ENCODE data around the gene ARHGAP44. TPM values are rescaled to one million over a fixed set of nuclear protein-coding genes. Genes with fewer than 3 reads are reported as not detected.

Gene ARHGAP44
- total RNA-seq, 1 donor from 2014 or later, result 8.7 TPM

- Histone ChIP-seq H3K9me3 (ENCODE audit: low read depth) (no peaks in the 10 kb centered on the region), H3K4me2 (no peak overlapping the region), H4K20me1 (ENCODE audit: low read depth) (no peaks in the 10 kb centered on the region), H3K4me1 (no peaks in the 10 kb centered on the region), H3K9ac (no peak overlapping the region), H3K79me2 (ENCODE audit: low read depth) (no peaks in the 10 kb centered on the region), H3K4me3 (no peak overlapping the region), H3F3A (ENCODE audit: low read depth) (no peaks in the 10 kb centered on the region), H3K36me3 (no peaks in the 10 kb centered on the region), H3K27ac (no peak overlapping the region), H3K27me3 (no peaks in the 10 kb centered on the region), H2AFZ (replicated peaks) (no peak overlapping the region)
- TF ChIP-seq CTCF (IDR thresholded peaks at IDR 0.05) (no peak), EZH2phosphoT487 (IDR thresholded peaks at IDR 0.05) (no peak), EZH2 (IDR thresholded peaks at IDR 0.05) (no peak)
- Mint-ChIP-seq H3K27me3 (ENCODE audit: insufficient read depth, low read depth) (peaks cover 3% of the 10 kb centered on the region), H3K27ac (no peak overlapping the region), H3K36me3 (peaks cover 21% of the 10 kb centered on the region), H3K4me3 (no peak overlapping the region), H3K9me3 (peaks cover 6% of the 10 kb centered on the region), H3K4me1 (no peaks in the 10 kb centered on the region)
- DNase-seq (ENCODE audit: low spot score), result no peak
These were observed 172.4 kb downstream of the ARHGAP44 start for GRCh38 chr17:12961655-12962054.

- peaks cover 3% of the 10 kb centered on the region for H3K27me3 Mint-ChIP-seq (ENCODE audit: insufficient read depth, low read depth)
- H3K27ac ChIP-seq, result no peak overlapping the region
- no peaks in the 10 kb centered on the region for H3K79me2 ChIP-seq (ENCODE audit: low read depth)
- H3K4me3 Mint-ChIP-seq, result no peak overlapping the region
- no peak overlapping the region for H3K4me3 ChIP-seq
- no peak overlapping the region for H3K27ac Mint-ChIP-seq
- no peaks in the 10 kb centered on the region for H3K36me3 ChIP-seq
- no peaks in the 10 kb centered on the region for H3K4me1 Mint-ChIP-seq
- no peak overlapping the region for H3K4me2 ChIP-seq
- H3K9me3 Mint-ChIP-seq, result no peaks in the 10 kb centered on the region
- H4K20me1 ChIP-seq (ENCODE audit: low read depth), result no peaks in the 10 kb centered on the region
- H3K9ac ChIP-seq, result no peak overlapping the region
- no peaks in the 10 kb centered on the region for H3F3A ChIP-seq (ENCODE audit: low read depth)
- H3K4me1 ChIP-seq, result no peaks in the 10 kb centered on the region
- H3K27me3 ChIP-seq, result no peaks in the 10 kb centered on the region
- no peak overlapping the region for H2AFZ ChIP-seq (replicated peaks)
- TF ChIP-seq CTCF (IDR thresholded peaks at IDR 0.05) (no peak), EZH2phosphoT487 (IDR thresholded peaks at IDR 0.05) (no peak), EZH2 (IDR thresholded peaks at IDR 0.05) (no peak)
- no peaks in the 10 kb centered on the region for H3K9me3 ChIP-seq (ENCODE audit: low read depth)
- no peak for DNase-seq (ENCODE audit: low spot score)
- peaks cover 17% of the 10 kb centered on the region for H3K36me3 Mint-ChIP-seq
These were observed 174.2 kb downstream of the ARHGAP44 start for GRCh38 chr17:12963505-12963904.

GRCh38 chr17:12964162-12964561 is 174.9 kb downstream of the ARHGAP44 start:
- H4K20me1 ChIP-seq (ENCODE audit: low read depth), result no peaks in the 10 kb centered on the region
- H3K27me3 ChIP-seq, result no peaks in the 10 kb centered on the region
- no peak overlapping the region for H2AFZ ChIP-seq (replicated peaks)
- H3K9me3 ChIP-seq (ENCODE audit: low read depth), result no peaks in the 10 kb centered on the region
- TF ChIP-seq EZH2phosphoT487 (IDR thresholded peaks at IDR 0.05) (no peak), EZH2 (IDR thresholded peaks at IDR 0.05) (no peak), CTCF (IDR thresholded peaks at IDR 0.05) (no peak)
- H3K4me3 ChIP-seq, result no peak overlapping the region
- H3K4me2 ChIP-seq, result no peak overlapping the region
- peaks cover 15% of the 10 kb centered on the region for H3K36me3 Mint-ChIP-seq
- H3K4me3 Mint-ChIP-seq, result no peak overlapping the region
- DNase-seq (ENCODE audit: low spot score), result no peak
- H3F3A ChIP-seq (ENCODE audit: low read depth), result no peaks in the 10 kb centered on the region
- no peaks in the 10 kb centered on the region for H3K36me3 ChIP-seq
- no peaks in the 10 kb centered on the region for H3K4me1 ChIP-seq
- no peaks in the 10 kb centered on the region for H3K27me3 Mint-ChIP-seq (ENCODE audit: insufficient read depth, low read depth)
- H3K4me1 Mint-ChIP-seq, result no peaks in the 10 kb centered on the region
- no peak overlapping the region for H3K27ac ChIP-seq
- H3K79me2 ChIP-seq (ENCODE audit: low read depth), result no peaks in the 10 kb centered on the region
- H3K27ac Mint-ChIP-seq, result no peak overlapping the region
- H3K9me3 Mint-ChIP-seq, result no peaks in the 10 kb centered on the region
- no peak overlapping the region for H3K9ac ChIP-seq
